Smooth muscle cell of the coronary artery (primary cell): Measurements from ENCODE around the gene ZNF383. TPM values are rescaled to one million over a fixed set of nuclear protein-coding genes. Genes with fewer than 3 reads are reported as not detected.

Experiments
- total RNA-seq: library from RNA; depleted of rRNA; stranded (reverse); fragments of >200 nt; gene quantifications from 2 replicates; pipeline ENCODE4 v1.2.3, GENCODE V29; 2014; ENCODE audit warnings: low replicate concordance

The ZNF383 gene
- total RNA-seq = 4.7 and 5.3 TPM in 2 replicates

DNA sequence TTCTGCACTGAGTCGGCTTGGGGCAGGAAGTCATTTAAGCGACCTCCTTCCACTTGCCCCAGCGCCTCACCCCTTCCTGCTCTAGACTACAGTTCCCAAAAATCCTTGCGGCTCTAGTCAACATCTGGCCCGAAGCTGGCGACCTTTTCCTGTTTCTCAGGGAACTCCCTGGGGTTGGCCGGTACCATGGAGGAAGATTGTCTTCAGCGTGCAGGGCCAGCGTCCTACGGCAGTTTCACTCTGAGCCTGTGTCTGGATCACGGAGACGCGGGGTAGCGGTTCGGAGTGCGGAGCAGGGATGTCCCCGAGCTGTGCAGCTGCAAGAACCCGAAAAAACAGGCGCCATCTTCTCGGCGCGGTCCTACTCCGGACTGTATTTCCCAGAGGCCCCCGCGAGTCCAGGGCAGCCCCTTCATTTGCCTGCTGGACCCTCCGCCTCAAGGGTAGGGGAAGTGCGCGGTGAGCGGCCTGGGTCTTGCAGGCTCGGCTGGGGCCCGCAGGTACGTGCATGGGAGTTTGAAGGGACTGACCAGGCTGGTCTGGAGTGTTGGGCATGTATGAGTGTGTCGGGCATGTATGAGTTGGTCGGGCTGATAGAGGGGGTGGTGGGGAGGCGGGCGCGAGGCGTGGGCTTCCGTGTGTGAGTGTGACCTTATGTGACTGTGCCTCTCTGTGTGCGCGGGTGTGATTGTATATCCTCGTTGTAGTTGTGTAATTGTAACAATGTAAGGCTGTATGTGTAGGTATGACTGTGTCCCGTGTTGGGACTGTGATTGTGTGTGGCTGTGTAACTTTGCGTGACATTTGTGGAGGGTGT is at the start of gene ZNF383:
Gene ZNF383 (plus strand): TSS at position 440 of the 817 bp plus-strand sequence. CDS start 12,240 bp downstream, outside the sequence.

DNA sequence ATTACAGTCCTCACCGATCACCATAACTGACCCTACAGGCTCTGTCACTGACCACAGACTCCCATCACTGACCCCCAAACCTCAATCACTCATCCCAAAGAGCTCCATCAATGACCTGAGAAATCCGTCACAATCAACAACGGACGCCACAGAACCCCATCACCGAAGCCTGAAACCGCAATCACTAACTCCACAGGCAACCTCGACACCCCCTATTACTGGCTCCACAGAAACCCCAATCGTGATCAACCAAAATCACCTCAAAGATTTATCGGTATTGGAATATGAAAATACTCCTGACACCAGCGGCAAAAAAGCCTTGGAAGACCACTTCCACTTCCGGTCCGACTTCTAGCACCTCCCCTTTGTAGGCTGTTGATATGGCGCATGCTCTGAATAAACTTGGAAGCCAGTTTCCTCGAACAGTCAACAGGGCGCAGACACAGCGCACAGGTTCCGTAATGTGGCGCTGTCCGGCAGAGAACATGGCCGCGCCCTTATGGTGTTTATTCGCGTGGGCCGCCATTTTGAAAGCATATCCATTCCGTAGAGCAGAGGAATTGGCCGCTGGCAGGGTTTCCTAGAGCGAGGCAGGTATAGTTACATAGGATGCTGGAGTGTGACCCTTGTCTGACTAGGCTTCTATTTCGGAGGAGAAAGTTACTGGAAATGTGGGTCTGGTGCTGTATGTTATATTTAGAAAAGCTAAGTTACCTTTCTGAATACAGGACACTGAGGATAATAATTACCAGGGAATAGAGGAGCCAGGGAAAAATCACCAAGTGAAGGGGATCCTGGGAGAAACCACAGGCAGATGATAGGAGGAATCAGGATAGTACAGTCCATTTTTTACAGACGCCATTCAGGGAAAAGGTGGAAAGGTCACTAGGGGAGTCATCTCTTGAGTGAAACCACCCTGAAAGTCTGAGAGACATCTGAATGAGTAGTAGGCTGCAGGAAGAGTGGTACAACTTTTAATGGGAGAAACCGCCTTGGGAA is 45.3 kb upstream of the ZNF383 start, which contains the start of gene ZNF585A:
Gene ZNF585A (minus strand): TSS at position 328 of the 999 bp plus-strand sequence. CDS start 2,785 bp downstream, outside the sequence.

Other genes starting within 250 kb of the ZNF383 start
- gene ZNF420, start 139.8 kb upstream of the ZNF383 start, total RNA-seq = 7.8 and 13.3 TPM in 2 replicates
- gene ZNF585A, start 45.5 kb upstream of the ZNF383 start, total RNA-seq = 2.5 and 7.5 TPM in 2 replicates
- 9.8 and 16.7 TPM in 2 replicates for gene ZNF585B, start 7.7 kb upstream of the ZNF383 start, total RNA-seq
- gene ZNF527, start 152.9 kb downstream of the ZNF383 start, total RNA-seq = 3.5 and 4.5 TPM in 2 replicates
- 4.7 and 6.7 TPM in 2 replicates for gene ZNF569, start 249.2 kb downstream of the ZNF383 start, total RNA-seq